ENCODE data around the gene CCDC102B.

DNA sequence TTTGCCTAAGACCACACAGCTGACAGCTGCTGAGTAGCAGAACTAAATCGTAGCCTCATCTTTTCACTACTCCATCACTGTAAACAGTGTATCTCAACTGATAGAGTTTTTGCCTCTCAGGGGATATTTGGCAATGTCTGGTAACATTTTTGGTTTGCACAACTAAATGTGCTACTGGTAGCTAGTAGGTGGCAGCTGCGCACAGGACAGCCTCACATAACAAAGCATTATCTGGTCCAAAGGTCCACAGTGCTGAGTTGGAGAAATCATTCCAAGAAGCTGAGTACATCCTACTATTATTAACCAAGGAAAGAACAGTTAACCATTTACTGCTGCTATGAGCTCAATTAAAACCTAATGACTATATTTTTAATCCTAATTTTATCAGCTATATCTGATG is 6.1 kb upstream of the CCDC102B start:
- TF ChIP-seq, protein P1, sequence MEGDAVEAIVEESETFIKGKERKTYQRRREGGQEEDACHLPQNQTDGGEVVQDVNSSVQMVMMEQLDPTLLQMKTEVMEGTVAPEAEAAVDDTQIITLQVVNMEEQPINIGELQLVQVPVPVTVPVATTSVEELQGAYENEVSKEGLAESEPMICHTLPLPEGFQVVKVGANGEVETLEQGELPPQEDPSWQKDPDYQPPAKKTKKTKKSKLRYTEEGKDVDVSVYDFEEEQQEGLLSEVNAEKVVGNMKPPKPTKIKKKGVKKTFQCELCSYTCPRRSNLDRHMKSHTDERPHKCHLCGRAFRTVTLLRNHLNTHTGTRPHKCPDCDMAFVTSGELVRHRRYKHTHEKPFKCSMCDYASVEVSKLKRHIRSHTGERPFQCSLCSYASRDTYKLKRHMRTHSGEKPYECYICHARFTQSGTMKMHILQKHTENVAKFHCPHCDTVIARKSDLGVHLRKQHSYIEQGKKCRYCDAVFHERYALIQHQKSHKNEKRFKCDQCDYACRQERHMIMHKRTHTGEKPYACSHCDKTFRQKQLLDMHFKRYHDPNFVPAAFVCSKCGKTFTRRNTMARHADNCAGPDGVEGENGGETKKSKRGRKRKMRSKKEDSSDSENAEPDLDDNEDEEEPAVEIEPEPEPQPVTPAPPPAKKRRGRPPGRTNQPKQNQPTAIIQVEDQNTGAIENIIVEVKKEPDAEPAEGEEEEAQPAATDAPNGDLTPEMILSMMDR (conservative IDR thresholded peaks at IDR 0.05; ENCODE audit: low read depth, low read length): no peak
- TF ChIP-seq EZH2 (IDR thresholded peaks at IDR 0.05; ENCODE audit: low read length, unreplicated experiment): no peak
